Gastrocnemius medialis (tissue), 4 donors: Measurements from ENCODE around the gene TMEM132C.

Experiments
- CTCF ChIP-seq, 5 experiments: fragments of 450-650 bp in 3 of 5; fragments of 200-600 bp in 2 of 5; sonication (generic) in 2 of 5; IDR thresholded peaks in 4 of 5; conservative IDR thresholded peaks in 1 of 5; 1 replicate in 4 of 5; 2 replicates in 1 of 5; pipeline ENCODE4 v1.5.1; 2016 to 2019; ENCODE audit warnings: antibody characterized with exemption in 5 of 5, mild to moderate bottlenecking in 3 of 5, moderate library complexity in 3 of 5
- POLR2A ChIP-seq, 2 donors: fragments of 450-650 bp; IDR thresholded peaks; one replicate each; pipeline ENCODE4 v1.6.1; 2017; ENCODE audit warnings: antibody characterized with exemption in 2 of 2, mild to moderate bottlenecking in 2 of 2, moderate library complexity in 2 of 2

- TF ChIP-seq CTCF (IDR thresholded peaks at IDR 0.05 in 4 of 5, conservative IDR thresholded peaks at IDR 0.05 in 1 of 5) (no peak), POLR2A (IDR thresholded peaks at IDR 0.05) (no peak)
Observed at GRCh38 chr12:128463881-128464280, 196.9 kb downstream of the TMEM132C start.
